Dermis microvascular lymphatic vessel endothelial cell (primary cell): ENCODE measurements around the gene CPNE4. TPM values are rescaled to one million over a fixed set of nuclear protein-coding genes. Genes with fewer than 3 reads are reported as not detected.

Source experiments
- DNase-seq, 2 donors: peaks; one replicate each; pipeline versions ENCODE4 v3.0.0 to v3.0.0-alpha.2; 2010; ENCODE audit warnings: low read depth in 2 of 2
- total RNA-seq: library from RNA; depleted of rRNA; stranded (reverse); fragments of >200 nt; gene quantifications from 2 replicates; pipeline ENCODE4 v1.2.1, GENCODE V29; 2014

CPNE4 gene
- total RNA-seq, 1 donor from 2014 or later = not detected

GRCh38 chr3:131803113-131803512 is 231.7 kb downstream of the CPNE4 start:
- no peak for DNase-seq

GRCh38 chr3:131802029-131802428 is 232.8 kb downstream of the CPNE4 start:
- DNase-seq = no peak

- no peak for DNase-seq
Measured at GRCh38 chr3:131801566-131801965, 233.2 kb downstream of the CPNE4 start.

- DNase-seq = no peak
Measured at GRCh38 chr3:131797776-131798175, 237.0 kb downstream of the CPNE4 start.

- DNase-seq = no peak
Measured at GRCh38 chr3:131796558-131797198, 238.1 kb downstream of the CPNE4 start.

GRCh38 chr3:131796111-131796510 is 238.7 kb downstream of the CPNE4 start:
- DNase-seq = no peak

GRCh38 chr3:131795390-131796090 is 239.3 kb downstream of the CPNE4 start:
- DNase-seq = no peak

GRCh38 chr3:131794766-131795388 is 239.9 kb downstream of the CPNE4 start:
- peak; percentile 18 to 60 for DNase-seq

GRCh38 chr3:131793870-131794269 is 240.9 kb downstream of the CPNE4 start:
- DNase-seq = no peak

GRCh38 chr3:131789188-131789587 is 245.6 kb downstream of the CPNE4 start:
- no peak for DNase-seq

GRCh38 chr3:131786386-131786785 is 248.4 kb downstream of the CPNE4 start:
- no peak for DNase-seq

- DNase-seq = no peak
Measured at GRCh38 chr3:131782751-131783150, 252.1 kb downstream of the CPNE4 start.

- DNase-seq = no peak
Measured at GRCh38 chr3:131778526-131778925, 256.3 kb downstream of the CPNE4 start.

GRCh38 chr3:131775650-131776049 is 259.2 kb downstream of the CPNE4 start:
- no peak for DNase-seq

- no peak for DNase-seq
Measured at GRCh38 chr3:131772269-131773026, 262.4 kb downstream of the CPNE4 start.

GRCh38 chr3:131762981-131763564 is 271.7 kb downstream of the CPNE4 start:
- DNase-seq = no peak

GRCh38 chr3:131756405-131756804 is 278.4 kb downstream of the CPNE4 start:
- DNase-seq = no peak

- no peak for DNase-seq
Measured at GRCh38 chr3:131755380-131755779, 279.4 kb downstream of the CPNE4 start.

GRCh38 chr3:131750256-131750655 is 284.6 kb downstream of the CPNE4 start:
- DNase-seq = no peak

- DNase-seq = no peak
Measured at GRCh38 chr3:131749826-131750225, 285.0 kb downstream of the CPNE4 start.

GRCh38 chr3:131747466-131747865 is 287.3 kb downstream of the CPNE4 start:
- DNase-seq = no peak

GRCh38 chr3:131744765-131745164 is 290.0 kb downstream of the CPNE4 start:
- DNase-seq = no peak
